ENCODE measurements around the gene NBDY. TPM values are rescaled to one million over a fixed set of nuclear protein-coding genes. Genes with fewer than 3 reads are reported as not detected.
A peak's percentile ranks its signal among the peaks of the same experiment; 100 is the strongest.

The NBDY gene
- total and polyA plus RNA-seq, 4 experiments from 2014 or later: 29.3 to 75.7 (median 52.2) TPM

DNA sequence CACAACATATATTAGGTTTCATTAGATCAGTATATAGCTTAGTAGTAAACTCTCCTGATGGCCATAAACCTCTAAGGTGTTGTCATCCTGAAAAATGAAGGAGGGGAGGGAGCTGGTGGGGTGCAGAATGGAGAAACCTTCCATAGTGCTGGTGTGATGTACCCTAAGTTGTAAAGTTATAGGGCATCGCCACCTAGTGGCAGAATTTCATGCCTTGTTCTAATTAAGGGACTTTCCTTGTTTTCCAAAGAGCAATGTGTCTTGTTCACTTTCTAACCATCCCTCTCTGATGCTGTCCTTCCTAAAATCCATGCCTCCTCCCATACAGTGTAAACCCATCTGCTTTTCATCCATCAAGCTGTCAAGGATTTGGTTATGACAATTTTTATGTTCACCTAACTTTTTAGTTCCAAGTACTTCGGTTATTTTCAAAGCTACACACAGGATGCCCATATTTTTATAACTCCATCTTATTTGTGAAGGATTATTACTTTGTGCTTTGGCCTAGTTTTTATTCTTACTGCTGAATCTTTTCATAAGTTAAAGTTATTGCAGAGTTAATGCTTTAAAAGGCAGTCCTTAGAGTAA, 4.5 kb downstream of the NBDY start:
- CTCF ChIA-PET (ENCODE audit: partially characterized antibody): interaction anchor here (0.6 to 9.3 kb wide), 8 partner anchors 18 to 484 kb away, joined by 3 to 181 read pairs (median 3); no protein-coding TSS in a partner anchor
- H3K4me3 ChIP-seq (ENCODE audit: low read length in 2 of 2): no peak overlapping the region
- Mint-ChIP-seq H3K9me3 (no peaks in the 10 kb centered on the region), H3K27ac (peak overlapping the region in 3 of 7 donors; percentile 3 to 49 (median 48)), H3K36me3 (peaks cover 3 to 35% of the 10 kb centered on the region in 2 donors), H3K4me3 (peak overlapping the region in 1 of 8 donors; percentile 49), H3K4me1 (peaks cover 18 to 53% (median 23%) of the 10 kb centered on the region in 4 donors), H3K27me3 (no peaks in the 10 kb centered on the region)
- POLR2A ChIA-PET (ENCODE audit: partially characterized antibody): interaction anchor here (0.9 kb wide), 1 partner anchor 452 kb away, joined by 3 read pairs; no protein-coding TSS in a partner anchor
- no peaks in the 10 kb centered on the region for H3K27me3 ChIP-seq (ENCODE audit: insufficient read depth, low read length)
- H3K27ac ChIP-seq (ENCODE audit: low read depth, low read length): no peak overlapping the region
- H3K36me3 ChIP-seq (ENCODE audit: insufficient read depth, low read length): no peaks in the 10 kb centered on the region
- peaks cover 22% of the 10 kb centered on the region for H3K4me1 ChIP-seq (ENCODE audit: insufficient read depth, low read length)
- intact Hi-C loops (cut with micrococcal nuclease): loop anchor here (1.0 kb wide), 1 partner anchor 451 kb away; no protein-coding TSS in a partner anchor
- DNase-seq: peak; percentile 48 to 56 (median 54)
- no peaks in the 10 kb centered on the region for H3K9me3 ChIP-seq (ENCODE audit: control insufficient read depth in 1 of 2, low read length in 2 of 2)

DNA sequence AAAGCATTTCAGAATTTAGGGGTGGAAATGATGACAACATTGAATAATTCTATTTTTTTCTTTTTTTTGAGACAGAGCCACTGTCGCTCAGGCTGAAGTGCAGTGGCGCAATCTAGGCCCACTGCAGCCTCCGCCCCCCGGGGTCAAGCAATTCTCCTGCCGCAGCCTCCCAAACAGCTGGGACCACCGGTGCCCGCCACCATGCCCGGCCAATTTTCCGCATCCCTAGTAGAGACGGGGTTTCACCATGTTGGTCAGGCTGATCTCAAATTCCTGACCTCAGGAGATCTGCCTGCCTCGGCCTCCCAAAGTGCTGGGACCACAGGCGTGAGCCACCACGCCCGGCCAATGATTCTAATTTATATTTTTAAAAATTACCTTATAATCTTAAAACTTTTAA, 7.2 kb downstream of the NBDY start:
- no peak overlapping the region for H3K27ac Mint-ChIP-seq
- no peaks in the 10 kb centered on the region for H3K9me3 ChIP-seq (ENCODE audit: control insufficient read depth in 1 of 2, low read length in 2 of 2)
- peaks cover 20 to 48% (median 27%) of the 10 kb centered on the region in 4 donors for H3K4me1 Mint-ChIP-seq
- peaks cover 0 to 4% (median 0%) of the 10 kb centered on the region in 8 donors for H3K9me3 Mint-ChIP-seq
- no peaks in the 10 kb centered on the region for H3K36me3 ChIP-seq (ENCODE audit: insufficient read depth, low read length)
- peaks cover 3 to 44% of the 10 kb centered on the region in 2 donors for H3K36me3 Mint-ChIP-seq
- no peaks in the 10 kb centered on the region for H3K27me3 Mint-ChIP-seq
- intact Hi-C loops (cut with micrococcal nuclease): no loop called here
- no peak overlapping the region for H3K27ac ChIP-seq (ENCODE audit: low read depth, low read length)
- H3K4me1 ChIP-seq (ENCODE audit: insufficient read depth, low read length): peaks cover 17% of the 10 kb centered on the region
- DNase-seq: no peak
- no peak overlapping the region for H3K4me3 ChIP-seq (ENCODE audit: low read length in 2 of 2)
- no peaks in the 10 kb centered on the region for H3K27me3 ChIP-seq (ENCODE audit: insufficient read depth, low read length)
- ChIA-PET POLR2A (ENCODE audit: partially characterized antibody) (no interaction called here), CTCF (ENCODE audit: partially characterized antibody) (interaction anchor here (1.3 kb wide), 1 partner anchor 455 kb away, joined by 3 read pairs; no protein-coding TSS in a partner anchor)
- no peak overlapping the region for H3K4me3 Mint-ChIP-seq

- Histone ChIP-seq H3K4me3 (ENCODE audit: low read length in 2 of 2) (no peak overlapping the region), H3K36me3 (ENCODE audit: insufficient read depth, low read length) (no peaks in the 10 kb centered on the region), H3K9me3 (ENCODE audit: control insufficient read depth in 1 of 2, low read length in 2 of 2) (no peaks in the 10 kb centered on the region), H3K27me3 (ENCODE audit: insufficient read depth, low read length) (no peaks in the 10 kb centered on the region), H3K27ac (ENCODE audit: low read depth, low read length) (no peak overlapping the region), H3K4me1 (ENCODE audit: insufficient read depth, low read length) (peaks cover 6% of the 10 kb centered on the region)
- Mint-ChIP-seq H3K4me1 (peaks cover 19 to 55% (median 31%) of the 10 kb centered on the region in 4 donors), H3K27me3 (no peaks in the 10 kb centered on the region), H3K4me3 (peak overlapping the region in 1 of 8 donors; percentile 10), H3K27ac (peak overlapping the region in 2 of 7 donors; percentile 46 to 48), H3K9me3 (peaks cover 0 to 7% (median 0%) of the 10 kb centered on the region in 8 donors), H3K36me3 (peaks cover 15 to 55% of the 10 kb centered on the region in 2 donors)
- ChIA-PET POLR2A (ENCODE audit: partially characterized antibody) (no interaction called here), CTCF (ENCODE audit: partially characterized antibody) (interaction anchor here (1.5 kb wide), 1 partner anchor 12 kb away, joined by 4 read pairs; no protein-coding TSS in a partner anchor)
- intact Hi-C loops (cut with micrococcal nuclease): no loop called here
- DNase-seq: no peak
Measured at GRCh38 chrX:56738670-56739069, 9.6 kb downstream of the NBDY start.

DNA sequence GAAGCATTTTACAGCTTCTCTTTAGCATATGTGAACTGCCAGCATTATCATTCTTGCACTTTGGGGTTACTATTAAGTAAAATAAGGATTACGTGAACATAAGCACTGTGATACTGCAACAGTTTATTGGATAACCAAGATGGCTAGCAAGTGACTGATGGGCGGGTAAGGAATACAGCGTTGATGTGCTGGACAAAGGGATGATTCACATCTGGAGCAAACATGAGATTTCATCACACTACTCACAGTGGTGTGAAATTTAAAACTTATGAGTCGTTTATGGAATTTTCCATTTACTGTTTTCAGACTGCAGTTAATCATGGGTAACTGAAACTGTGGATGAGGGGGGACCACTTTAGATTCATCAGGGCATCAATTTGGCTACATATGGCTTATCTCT, 16.0 kb downstream of the NBDY start:
- Histone ChIP-seq H3K27ac (ENCODE audit: low read depth, low read length) (no peak overlapping the region), H3K27me3 (ENCODE audit: insufficient read depth, low read length) (no peaks in the 10 kb centered on the region), H3K4me3 (ENCODE audit: low read length in 2 of 2) (no peak overlapping the region), H3K4me1 (ENCODE audit: insufficient read depth, low read length) (peaks cover 4% of the 10 kb centered on the region), H3K9me3 (ENCODE audit: control insufficient read depth in 1 of 2, low read length in 2 of 2) (no peaks in the 10 kb centered on the region), H3K36me3 (ENCODE audit: insufficient read depth, low read length) (no peaks in the 10 kb centered on the region)
- intact Hi-C loops (cut with micrococcal nuclease): no loop called here
- peaks cover 12 to 35% of the 10 kb centered on the region in 2 donors for H3K36me3 Mint-ChIP-seq
- CTCF ChIA-PET (ENCODE audit: partially characterized antibody): no interaction called here
- POLR2A ChIA-PET (ENCODE audit: partially characterized antibody): no interaction called here
- peaks cover 15 to 64% (median 31%) of the 10 kb centered on the region in 4 donors for H3K4me1 Mint-ChIP-seq
- H3K4me3 Mint-ChIP-seq: no peak overlapping the region
- no peak for DNase-seq
- peaks cover 0 to 7% (median 0%) of the 10 kb centered on the region in 8 donors for H3K9me3 Mint-ChIP-seq
- no peak overlapping the region for H3K27ac Mint-ChIP-seq
- H3K27me3 Mint-ChIP-seq: no peaks in the 10 kb centered on the region

GRCh38 chrX:56746996-56747395, 18.0 kb downstream of the NBDY start:
- no peak overlapping the region for H3K4me3 ChIP-seq (ENCODE audit: low read length in 2 of 2)
- peak overlapping the region in 2 of 7 donors; percentile 1 to 29 for H3K27ac Mint-ChIP-seq
- intact Hi-C loops (cut with micrococcal nuclease): no loop called here

GRCh38 chrX:56751071-56751470, 22.0 kb downstream of the NBDY start:
- CTCF ChIA-PET (ENCODE audit: partially characterized antibody): no interaction called here
- Histone ChIP-seq H3K36me3 (ENCODE audit: insufficient read depth, low read length) (no peaks in the 10 kb centered on the region), H3K27ac (ENCODE audit: low read depth, low read length) (no peak overlapping the region), H3K27me3 (ENCODE audit: insufficient read depth, low read length) (no peaks in the 10 kb centered on the region), H3K4me3 (ENCODE audit: low read length in 2 of 2) (no peak overlapping the region), H3K4me1 (ENCODE audit: insufficient read depth, low read length) (peaks cover 27% of the 10 kb centered on the region), H3K9me3 (ENCODE audit: control insufficient read depth in 1 of 2, low read length in 2 of 2) (no peaks in the 10 kb centered on the region)
- Mint-ChIP-seq H3K27me3 (no peaks in the 10 kb centered on the region), H3K9me3 (peaks cover 0 to 1% (median 0%) of the 10 kb centered on the region in 8 donors), H3K4me3 (no peak overlapping the region), H3K4me1 (peaks cover 24 to 66% (median 52%) of the 10 kb centered on the region in 4 donors), H3K36me3 (peaks cover 0 to 15% of the 10 kb centered on the region in 2 donors), H3K27ac (peak overlapping the region in 2 of 7 donors; percentile 3 to 74)
- POLR2A ChIA-PET (ENCODE audit: partially characterized antibody): no interaction called here
- intact Hi-C loops (cut with micrococcal nuclease): no loop called here
- DNase-seq: no peak

More at GRCh38 chrX:56746996-56747395, 18.0 kb downstream of the NBDY start:
- POLR2A ChIA-PET (ENCODE audit: partially characterized antibody): no interaction called here
- H3K36me3 ChIP-seq (ENCODE audit: insufficient read depth, low read length): no peaks in the 10 kb centered on the region
- no peaks in the 10 kb centered on the region for H3K9me3 ChIP-seq (ENCODE audit: control insufficient read depth in 1 of 2, low read length in 2 of 2)
- Mint-ChIP-seq H3K36me3 (peaks cover 7 to 28% of the 10 kb centered on the region in 2 donors), H3K9me3 (peaks cover 0 to 2% (median 0%) of the 10 kb centered on the region in 8 donors), H3K4me3 (no peak overlapping the region), H3K4me1 (peaks cover 14 to 61% (median 43%) of the 10 kb centered on the region in 4 donors), H3K27me3 (no peaks in the 10 kb centered on the region)
- CTCF ChIA-PET (ENCODE audit: partially characterized antibody): no interaction called here
- peaks cover 4% of the 10 kb centered on the region for H3K4me1 ChIP-seq (ENCODE audit: insufficient read depth, low read length)
- DNase-seq: no peak
- no peak overlapping the region for H3K27ac ChIP-seq (ENCODE audit: low read depth, low read length)
- no peaks in the 10 kb centered on the region for H3K27me3 ChIP-seq (ENCODE audit: insufficient read depth, low read length)

- no peak overlapping the region for H3K27ac ChIP-seq (ENCODE audit: low read depth, low read length)
- no peaks in the 10 kb centered on the region for H3K27me3 ChIP-seq (ENCODE audit: insufficient read depth, low read length)
- H3K4me1 ChIP-seq (ENCODE audit: insufficient read depth, low read length): peaks cover 38% of the 10 kb centered on the region
- H3K27me3 Mint-ChIP-seq: no peaks in the 10 kb centered on the region
- CTCF ChIA-PET (ENCODE audit: partially characterized antibody): no interaction called here
- peaks cover 0 to 3% of the 10 kb centered on the region in 2 donors for H3K36me3 Mint-ChIP-seq
- H3K4me3 Mint-ChIP-seq: no peak overlapping the region
- POLR2A ChIA-PET (ENCODE audit: partially characterized antibody): interaction anchor here (1.2 kb wide), 1 partner anchor 28 kb away, joined by 4 read pairs; the partner anchor contains the start of gene NBDY
- H3K9me3 ChIP-seq (ENCODE audit: control insufficient read depth in 1 of 2, low read length in 2 of 2): no peaks in the 10 kb centered on the region
- H3K36me3 ChIP-seq (ENCODE audit: insufficient read depth, low read length): no peaks in the 10 kb centered on the region
- no peak overlapping the region for H3K4me3 ChIP-seq (ENCODE audit: low read length in 2 of 2)
- no peak for DNase-seq
- intact Hi-C loops (cut with micrococcal nuclease): no loop called here
- peaks cover 27 to 58% (median 40%) of the 10 kb centered on the region in 4 donors for H3K4me1 Mint-ChIP-seq
- peak overlapping the region in 4 of 7 donors; percentile 1 to 75 (median 58) for H3K27ac Mint-ChIP-seq
- H3K9me3 Mint-ChIP-seq: peaks cover 0 to 1% (median 0%) of the 10 kb centered on the region in 8 donors
Measured at GRCh38 chrX:56757327-56757726, 28.3 kb downstream of the NBDY start.

Measured in CD4-positive, alpha-beta memory T cell (primary cell).